Mesenteric fat pad (tissue), 1 donor: Measurements from ENCODE around the gene PROK1. TPM values are rescaled to one million over a fixed set of nuclear protein-coding genes. Genes with fewer than 3 reads are reported as not detected.

Experiments
- DNase-seq: peaks from one replicate; pipeline ENCODE4 v3.0.0-alpha.2; 2020; ENCODE audit warnings: low spot score
- total RNA-seq: library from RNA; stranded (reverse); fragmentation: NEBNext Ultra II Directional; extraction: Animal tissue kit (Norgen Biotek cat#: 25700); gene quantifications from one replicate; pipeline ENCODE4 v1.2.1, GENCODE V29; 2021
- donor health status: DM: yes; HTN: yes; CAD: no.

Gene PROK1
- total RNA-seq, 1 donor from 2014 or later, result 1.3 TPM

DNA sequence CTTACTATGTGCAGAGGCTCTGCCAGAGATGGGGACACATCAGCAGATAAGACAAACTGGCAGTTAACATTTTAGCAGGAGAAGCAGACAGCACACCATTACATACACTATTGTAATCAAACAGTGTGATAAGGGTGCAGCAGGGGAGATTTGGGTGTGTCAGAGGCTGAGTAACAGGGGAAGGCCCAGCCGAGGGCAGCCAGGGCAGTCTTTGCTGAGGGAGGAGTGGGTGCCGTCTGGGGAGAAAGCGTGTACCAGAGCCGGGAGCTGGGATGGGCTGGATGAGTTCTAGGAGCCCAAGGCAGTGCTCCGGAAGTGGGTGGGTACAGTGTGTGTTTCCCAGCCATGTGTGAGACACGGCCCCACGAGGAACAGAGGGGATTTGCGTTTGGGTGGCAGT is 36.8 kb downstream of the PROK1 start:
- no peak for DNase-seq

DNA sequence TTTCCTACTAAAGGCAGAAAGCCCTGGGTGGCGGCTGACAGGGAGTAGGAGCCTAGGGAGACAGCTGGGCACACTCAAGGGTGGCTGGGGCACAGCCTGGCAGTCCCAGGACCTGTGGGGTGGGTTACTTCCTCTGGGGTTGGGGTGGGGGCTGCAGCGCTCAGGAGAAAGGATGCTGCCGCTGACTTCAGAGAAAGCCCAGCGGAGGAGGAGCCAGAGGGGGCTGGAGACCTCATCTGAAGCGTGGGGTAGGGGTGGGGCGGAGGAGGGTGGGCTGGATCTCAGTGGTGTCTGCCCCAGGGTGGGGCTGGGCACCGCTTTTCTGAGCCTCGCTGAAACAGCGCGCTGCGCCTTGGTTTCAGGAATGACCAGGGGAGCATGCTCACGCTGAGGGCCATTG is 37.2 kb downstream of the PROK1 start:
- DNase-seq, result no peak

DNA sequence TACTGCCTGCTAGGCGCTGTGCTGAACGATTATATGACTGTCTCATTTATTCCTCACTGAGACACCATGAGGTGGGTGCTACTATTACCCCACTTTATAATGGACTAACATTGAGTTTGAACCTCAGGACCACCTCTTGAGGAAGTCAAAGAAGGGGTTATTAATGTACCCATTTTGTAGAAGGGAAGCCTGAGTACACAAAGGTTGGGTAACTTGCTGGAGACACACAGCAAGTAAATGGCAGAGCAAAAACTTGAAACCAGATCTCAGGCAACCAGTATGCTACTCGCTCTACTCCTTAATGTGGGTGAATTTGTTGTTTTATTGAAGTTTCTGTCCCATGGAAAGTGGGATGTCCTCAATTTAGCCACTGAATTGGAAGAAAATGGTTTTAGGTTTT is 37.9 kb downstream of the PROK1 start:
- no peak for DNase-seq

GRCh38 chr1:110489406-110489805 is 38.5 kb downstream of the PROK1 start:
- no peak for DNase-seq

DNA sequence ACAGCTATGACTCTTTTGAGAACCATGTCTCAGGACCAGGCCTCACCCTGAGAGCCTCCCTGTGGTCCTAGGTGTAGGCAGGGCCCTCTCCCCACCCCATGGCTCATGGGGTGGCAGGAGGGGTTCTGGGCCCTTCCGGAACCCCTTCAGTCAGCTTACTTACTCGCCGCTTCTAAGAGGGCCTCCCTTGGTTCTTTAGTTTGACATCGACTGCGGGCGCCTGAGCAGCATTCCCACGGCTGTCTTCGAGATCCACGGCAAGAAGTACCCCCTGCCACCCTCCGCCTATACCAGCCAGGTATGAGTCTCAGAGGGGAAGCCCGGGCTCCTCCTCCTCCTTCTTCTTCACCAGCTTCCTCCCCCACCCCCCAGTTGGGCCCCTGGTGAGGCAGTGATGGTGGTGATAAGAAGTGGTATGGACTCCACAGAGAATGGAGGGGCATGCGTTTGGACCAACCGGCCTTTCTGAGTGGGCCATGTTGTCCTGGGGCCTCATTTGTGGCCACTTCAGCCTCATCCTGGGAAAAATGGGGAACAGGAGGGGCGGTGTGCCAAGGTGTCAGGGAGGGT is 39.1 kb downstream of the PROK1 start:
- no peak for DNase-seq

DNA sequence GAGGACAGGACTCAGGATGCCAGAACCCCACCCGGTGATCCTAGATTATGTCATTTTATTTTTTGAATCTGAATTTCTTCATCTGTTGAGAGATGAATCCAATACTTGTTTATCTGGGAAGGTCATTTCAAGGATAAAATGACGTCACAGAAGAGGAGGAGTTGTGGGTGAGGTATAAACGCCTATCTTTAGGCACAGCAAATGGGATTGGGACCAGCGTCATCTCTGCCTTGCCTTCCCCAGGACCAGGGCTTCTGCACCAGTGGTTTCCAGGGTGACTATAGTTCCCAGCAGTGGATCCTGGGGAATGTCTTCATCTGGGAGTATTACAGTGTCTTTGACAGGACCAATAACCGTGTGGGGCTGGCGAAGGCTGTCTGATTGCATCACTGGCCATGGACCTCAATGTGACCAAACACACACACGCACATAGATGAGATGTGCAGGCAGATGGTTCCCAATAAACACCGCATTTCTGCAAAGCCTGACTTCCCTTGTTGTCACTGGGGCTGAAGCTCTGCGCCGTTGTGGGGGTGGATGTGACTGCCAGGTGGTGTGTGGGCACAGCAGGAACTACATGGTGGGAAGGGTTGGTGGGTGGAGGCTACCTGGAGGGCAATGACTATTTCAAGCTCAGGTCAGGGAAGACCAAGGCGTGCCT is 40.0 kb downstream of the PROK1 start:
- no peak for DNase-seq

- DNase-seq, result no peak
These were observed 41.6 kb downstream of the PROK1 start for GRCh38 chr1:110492573-110492972.

GRCh38 chr1:110493059-110493699 is 42.2 kb downstream of the PROK1 start:
- no peak for DNase-seq

- no peak for DNase-seq
These were observed 43.1 kb downstream of the PROK1 start for GRCh38 chr1:110494036-110494435.

DNA sequence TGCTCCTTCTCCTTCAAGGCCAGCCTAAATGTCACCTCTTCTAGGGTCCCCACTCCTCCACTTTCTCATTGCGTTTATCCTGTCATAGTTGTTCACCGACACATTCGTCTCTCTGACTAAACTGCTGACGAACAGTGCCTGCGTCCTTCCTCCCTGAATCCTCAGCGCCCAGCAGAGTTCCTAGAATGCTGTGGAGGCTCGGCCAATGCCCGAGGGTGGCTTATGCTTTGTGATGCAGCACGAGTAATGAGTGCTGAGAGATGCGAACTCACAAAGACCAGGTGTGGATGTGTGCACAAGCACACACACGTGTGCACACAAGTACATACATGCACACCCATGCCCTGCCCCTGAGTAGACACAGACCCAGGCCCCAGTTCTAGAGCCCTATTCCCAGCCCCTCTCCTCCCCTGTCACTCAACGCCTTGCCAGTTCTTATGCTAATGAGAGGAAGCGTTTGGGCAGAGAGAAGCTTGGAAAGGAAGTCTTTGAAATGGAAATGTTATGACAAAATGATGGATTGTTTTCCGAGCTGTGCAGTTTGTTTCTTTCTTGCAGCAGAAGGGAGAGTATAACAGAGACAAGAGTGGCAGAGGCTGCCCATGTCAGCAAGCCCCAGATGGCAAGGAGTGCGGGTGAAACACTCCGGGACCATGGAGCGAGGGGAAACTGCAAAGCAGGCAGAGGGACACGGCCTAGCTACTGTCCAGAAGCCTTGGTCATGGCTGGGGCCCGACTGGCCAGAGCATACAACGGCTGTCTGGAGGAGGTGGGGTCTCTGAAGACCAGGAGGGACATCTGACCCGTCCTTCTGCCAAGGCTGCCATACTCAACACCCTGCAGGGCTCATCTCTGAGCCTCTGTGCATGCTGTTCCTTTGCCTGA is 43.8 kb downstream of the PROK1 start:
- no peak for DNase-seq

DNA sequence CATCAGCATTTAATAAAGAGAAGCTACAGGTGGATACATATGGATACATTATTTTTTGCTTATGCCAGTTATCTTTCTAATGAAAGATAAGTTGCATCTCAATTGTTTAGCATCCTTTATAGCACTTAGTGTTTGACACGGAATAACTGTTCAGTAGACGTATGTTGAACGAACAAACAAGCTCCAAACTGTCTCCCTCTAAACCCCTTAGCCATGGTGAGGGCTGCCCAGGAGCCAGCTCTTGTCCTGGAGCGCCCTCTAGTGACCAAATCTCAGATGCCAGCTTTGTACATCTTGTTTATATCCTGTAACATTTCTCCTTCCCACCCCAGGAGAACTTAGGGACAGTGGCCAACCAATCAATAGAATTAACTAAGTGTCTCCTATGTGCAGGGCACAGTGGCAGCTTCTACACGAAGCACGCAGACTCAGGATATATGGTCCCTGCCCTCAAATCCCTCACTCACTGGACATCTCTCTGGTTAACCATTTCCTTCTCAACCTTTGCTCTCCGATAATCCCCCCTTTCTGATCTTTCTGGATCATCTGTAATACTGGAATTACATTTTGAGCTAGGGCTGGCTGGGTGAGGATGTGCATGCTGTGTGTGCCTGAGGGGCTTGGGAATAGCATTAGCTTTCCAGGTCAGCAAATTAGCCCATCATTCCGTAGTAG is 45.1 kb downstream of the PROK1 start:
- no peak for DNase-seq

GRCh38 chr1:110498270-110498669 is 47.3 kb downstream of the PROK1 start:
- DNase-seq, result no peak

DNA sequence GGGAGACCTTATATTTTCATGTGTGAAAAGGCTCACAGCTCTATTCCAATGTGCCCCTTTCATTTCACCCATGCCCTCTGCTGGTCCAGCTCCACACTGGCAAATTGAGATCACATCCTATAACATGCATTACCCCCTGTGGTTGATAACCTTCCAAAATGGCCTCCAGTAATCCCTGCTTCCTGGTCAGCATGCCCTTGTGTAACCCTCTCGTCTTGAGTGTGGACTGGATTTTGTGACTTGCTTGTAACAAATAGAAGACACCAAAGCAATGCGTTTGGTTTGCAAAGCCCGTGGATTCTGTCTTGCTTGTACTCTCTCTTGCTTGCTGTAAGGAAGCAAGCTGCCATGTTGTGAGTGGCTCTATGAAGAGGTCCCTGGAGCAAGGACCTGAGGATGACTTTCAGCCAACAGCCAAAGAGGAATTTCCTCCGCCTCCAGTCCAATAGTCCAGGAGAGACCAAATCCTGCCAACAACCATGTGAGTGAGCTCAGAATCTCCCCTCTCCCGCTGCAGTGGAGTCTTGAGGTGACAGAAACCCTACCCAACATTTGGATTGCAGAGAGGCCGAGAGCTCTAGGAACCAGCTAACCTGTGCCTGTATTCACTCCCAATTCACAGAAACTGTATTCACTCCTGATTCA is 50.7 kb downstream of the PROK1 start:
- DNase-seq, result no peak

DNA sequence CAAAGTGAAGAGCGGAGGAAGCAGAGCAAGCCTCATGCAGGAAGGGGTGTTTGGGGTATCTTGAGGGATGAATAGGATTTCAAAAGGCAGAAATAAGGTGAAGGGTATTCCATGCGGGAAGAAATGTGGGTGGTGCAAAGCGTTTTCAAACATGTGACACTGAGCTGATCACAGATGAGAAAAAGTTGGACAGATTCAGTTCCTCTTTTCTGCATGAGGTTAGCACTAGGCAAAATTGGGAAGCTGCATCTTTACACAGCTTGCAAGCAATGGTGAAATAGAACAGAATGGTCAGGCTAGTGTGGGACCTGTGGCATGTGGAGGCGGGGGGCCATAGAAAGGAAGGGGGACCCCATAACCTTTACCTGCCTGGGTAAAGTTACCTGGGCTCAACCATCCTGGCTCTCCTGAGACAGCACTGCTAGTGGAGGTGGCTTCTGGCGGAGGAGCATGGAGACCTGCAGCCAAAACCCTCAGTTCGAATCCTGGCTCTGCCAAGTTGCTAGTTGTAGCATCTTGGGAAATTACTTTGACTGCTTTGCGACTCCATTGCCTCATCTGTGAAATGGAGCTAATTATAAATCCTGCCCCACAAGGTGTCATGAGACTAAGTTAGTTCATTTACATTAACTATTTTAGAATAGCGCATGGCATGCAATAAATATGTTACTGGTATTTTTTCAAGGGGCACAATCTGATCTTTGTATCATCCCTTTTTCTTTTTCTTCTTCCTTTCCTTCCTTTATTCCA is 51.6 kb downstream of the PROK1 start:
- DNase-seq, result no peak

DNA sequence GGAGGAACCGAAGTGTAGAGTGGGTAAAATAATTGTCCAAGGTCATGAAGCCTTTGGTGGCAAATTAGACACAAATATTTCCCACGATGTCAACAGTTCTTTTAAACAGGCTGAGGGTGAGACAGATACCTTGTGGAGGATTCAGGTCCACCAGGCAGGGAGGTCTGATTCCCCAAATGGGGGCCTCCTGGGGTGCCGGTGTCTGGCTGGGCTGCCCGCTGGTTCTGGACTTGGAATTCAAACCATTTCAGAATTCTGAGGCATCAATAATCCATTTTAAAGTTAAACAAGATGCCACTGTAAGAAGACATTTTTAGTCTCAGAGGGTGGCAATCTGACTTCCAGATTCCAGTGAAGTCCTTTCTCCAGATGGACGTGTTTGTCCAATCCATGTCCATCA is 52.5 kb downstream of the PROK1 start:
- DNase-seq, result no peak

- no peak for DNase-seq
These were observed 53.3 kb downstream of the PROK1 start for GRCh38 chr1:110504226-110504625.

- DNase-seq, result no peak
These were observed 54.6 kb downstream of the PROK1 start for GRCh38 chr1:110505596-110505995.

- no peak for DNase-seq
These were observed 55.6 kb downstream of the PROK1 start for GRCh38 chr1:110506541-110506940.
